ENCODE results near the gene FAM161A. TPM values are rescaled to one million over a fixed set of nuclear protein-coding genes. Genes with fewer than 3 reads are reported as not detected.

FAM161A gene
- polyA plus RNA-seq, 1 donor from 2014 or later, result 17.5 TPM

DNA sequence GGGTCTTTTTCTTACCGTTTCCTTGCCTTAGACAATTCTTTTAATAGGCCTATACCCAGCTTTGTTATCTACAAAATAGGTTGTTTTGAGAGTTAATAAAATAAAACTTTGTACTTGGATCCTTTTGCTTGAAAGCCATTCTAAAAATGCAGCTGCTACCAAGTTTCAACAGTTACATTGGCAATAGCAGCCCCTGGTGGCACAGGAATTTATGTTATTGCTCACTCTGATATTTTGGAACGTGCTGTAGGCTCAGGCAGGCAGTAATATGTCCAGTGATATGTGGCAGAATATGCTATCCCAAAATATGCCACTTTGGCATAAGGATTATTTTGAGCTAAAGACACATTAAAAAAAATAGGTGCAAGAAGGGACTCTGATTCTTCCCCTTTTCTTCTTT lies 45.0 kb upstream of the FAM161A start:
- H3K36me3 ChIP-seq (ENCODE audit: insufficient read depth, low read length), result no peaks in the 10 kb centered on the region
- TF ChIP-seq EP300 (conservative IDR thresholded peaks at IDR 0.05; ENCODE audit: poor library complexity, severe bottlenecking), result no peak
- no peak for TF ChIP-seq TAF1 (IDR thresholded peaks at IDR 0.05; ENCODE audit: low read depth)
- peak; percentile 34 for TF ChIP-seq RAD21 (conservative IDR thresholded peaks at IDR 0.05)
- TF ChIP-seq SMC3 (conservative IDR thresholded peaks at IDR 0.05; ENCODE audit: poor library complexity), result no peak
- TF ChIP-seq, protein P1, sequence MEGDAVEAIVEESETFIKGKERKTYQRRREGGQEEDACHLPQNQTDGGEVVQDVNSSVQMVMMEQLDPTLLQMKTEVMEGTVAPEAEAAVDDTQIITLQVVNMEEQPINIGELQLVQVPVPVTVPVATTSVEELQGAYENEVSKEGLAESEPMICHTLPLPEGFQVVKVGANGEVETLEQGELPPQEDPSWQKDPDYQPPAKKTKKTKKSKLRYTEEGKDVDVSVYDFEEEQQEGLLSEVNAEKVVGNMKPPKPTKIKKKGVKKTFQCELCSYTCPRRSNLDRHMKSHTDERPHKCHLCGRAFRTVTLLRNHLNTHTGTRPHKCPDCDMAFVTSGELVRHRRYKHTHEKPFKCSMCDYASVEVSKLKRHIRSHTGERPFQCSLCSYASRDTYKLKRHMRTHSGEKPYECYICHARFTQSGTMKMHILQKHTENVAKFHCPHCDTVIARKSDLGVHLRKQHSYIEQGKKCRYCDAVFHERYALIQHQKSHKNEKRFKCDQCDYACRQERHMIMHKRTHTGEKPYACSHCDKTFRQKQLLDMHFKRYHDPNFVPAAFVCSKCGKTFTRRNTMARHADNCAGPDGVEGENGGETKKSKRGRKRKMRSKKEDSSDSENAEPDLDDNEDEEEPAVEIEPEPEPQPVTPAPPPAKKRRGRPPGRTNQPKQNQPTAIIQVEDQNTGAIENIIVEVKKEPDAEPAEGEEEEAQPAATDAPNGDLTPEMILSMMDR (IDR thresholded peaks at IDR 0.05; ENCODE audit: poor library complexity, severe bottlenecking), result peak; percentile 48
- TF ChIP-seq POLR2AphosphoS5 (IDR thresholded peaks at IDR 0.05), result no peak
- TF ChIP-seq MXI1 (conservative IDR thresholded peaks at IDR 0.05; ENCODE audit: poor library complexity, severe bottlenecking), result no peak
- no peaks in the 10 kb centered on the region for H3F3A ChIP-seq (ENCODE audit: insufficient read depth, low read length, poor library complexity, severe bottlenecking)
- H3K79me2 ChIP-seq (replicated peaks; ENCODE audit: insufficient read depth, low read length), result no peaks in the 10 kb centered on the region
- no peaks in the 10 kb centered on the region for H3K9me3 ChIP-seq (ENCODE audit: low read length)
- no peak overlapping the region for H3K4me2 ChIP-seq (ENCODE audit: low read length)
- H4K20me1 ChIP-seq (ENCODE audit: insufficient read depth), result no peaks in the 10 kb centered on the region
- H3K27ac ChIP-seq (ENCODE audit: low read length), result no peak overlapping the region
- no peak overlapping the region for H3K9ac ChIP-seq (ENCODE audit: low read length)
- H3K27me3 ChIP-seq (ENCODE audit: insufficient read depth, low read depth, low read length), result no peaks in the 10 kb centered on the region
- H3K4me3 ChIP-seq (ENCODE audit: low read length), result no peak overlapping the region
- no peaks in the 10 kb centered on the region for H3K9me2 ChIP-seq (ENCODE audit: insufficient read depth, low read length)
- H2AFZ ChIP-seq (ENCODE audit: low read depth, low read length), result no peak overlapping the region

DNA sequence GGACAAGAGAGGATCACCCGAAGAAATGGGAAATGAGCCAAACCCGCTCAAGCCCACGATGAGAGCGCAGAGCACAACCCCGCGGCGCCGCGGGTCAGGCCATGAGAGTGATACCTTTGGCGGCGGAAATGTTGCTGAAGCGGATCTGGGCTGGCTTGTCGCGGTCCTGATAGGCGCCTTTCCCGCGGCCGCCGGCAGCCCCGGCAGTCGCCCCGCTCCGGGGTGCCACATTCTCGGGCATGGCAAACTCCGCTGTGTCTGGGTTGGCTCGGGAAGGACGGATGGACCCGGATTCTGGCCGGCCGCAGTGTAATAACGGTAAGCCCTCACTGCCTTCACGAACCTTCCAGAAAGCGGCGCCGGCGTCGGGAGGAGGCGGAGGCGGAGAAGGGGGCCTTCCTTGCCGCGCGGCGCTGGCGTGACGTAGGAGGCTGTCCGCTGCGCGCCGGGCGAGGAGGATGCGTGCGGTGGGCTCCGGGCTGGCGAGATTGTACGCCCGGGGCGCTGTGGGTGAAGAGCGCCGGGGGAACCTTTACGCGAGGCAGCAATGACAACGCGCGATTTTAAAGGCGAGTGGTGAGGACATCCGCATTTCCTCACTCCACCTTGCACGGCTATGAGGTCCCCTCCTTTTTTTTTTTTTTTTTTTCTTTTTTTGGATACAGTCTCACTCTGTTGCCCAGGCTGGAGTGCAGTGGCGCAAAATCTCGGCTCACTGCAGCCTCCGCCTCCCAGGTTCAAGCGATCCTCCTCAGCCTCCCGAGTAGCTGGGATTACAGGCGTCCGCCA lies 34.6 kb upstream of the FAM161A start, which contains the start of gene CCT4:
CCT4 (minus strand) TSS at position 390 of the 789 bp plus-strand sequence; CDS start at position 241, 149 bp downstream.
- H3K79me2 ChIP-seq (replicated peaks; ENCODE audit: insufficient read depth, low read length), result peaks cover 37% of the 10 kb centered on the region

More for the DNA sequence above, 34.6 kb upstream of the FAM161A start, which contains the start of gene CCT4:
- Histone ChIP-seq H3K9me2 (ENCODE audit: insufficient read depth, low read length) (no peaks in the 10 kb centered on the region), H3K9ac (ENCODE audit: low read length) (peak within 1 kb of the TSS; percentile 88), H3F3A (ENCODE audit: insufficient read depth, low read length, poor library complexity, severe bottlenecking) (no peaks in the 10 kb centered on the region), H3K4me2 (ENCODE audit: low read length) (peak within 1 kb of the TSS; percentile 79), H3K36me3 (ENCODE audit: insufficient read depth, low read length) (no peaks in the 10 kb centered on the region), H3K27ac (ENCODE audit: low read length) (peak within 1 kb of the TSS; percentile 87), H2AFZ (ENCODE audit: low read depth, low read length) (peak within 1 kb of the TSS; percentile 78), H3K27me3 (ENCODE audit: insufficient read depth, low read depth, low read length) (no peaks in the 10 kb centered on the region), H3K4me3 (ENCODE audit: low read length) (peak within 1 kb of the TSS; percentile 76), H4K20me1 (ENCODE audit: insufficient read depth) (no peaks in the 10 kb centered on the region), H3K9me3 (ENCODE audit: low read length) (no peaks in the 10 kb centered on the region)
- TF ChIP-seq, protein P1 (IDR thresholded peaks at IDR 0.05; ENCODE audit: poor library complexity, severe bottlenecking), result peak; percentile 52
- peak; percentile 83 for TF ChIP-seq TAF1 (IDR thresholded peaks at IDR 0.05; ENCODE audit: low read depth)
- TF ChIP-seq, protein P2, sequence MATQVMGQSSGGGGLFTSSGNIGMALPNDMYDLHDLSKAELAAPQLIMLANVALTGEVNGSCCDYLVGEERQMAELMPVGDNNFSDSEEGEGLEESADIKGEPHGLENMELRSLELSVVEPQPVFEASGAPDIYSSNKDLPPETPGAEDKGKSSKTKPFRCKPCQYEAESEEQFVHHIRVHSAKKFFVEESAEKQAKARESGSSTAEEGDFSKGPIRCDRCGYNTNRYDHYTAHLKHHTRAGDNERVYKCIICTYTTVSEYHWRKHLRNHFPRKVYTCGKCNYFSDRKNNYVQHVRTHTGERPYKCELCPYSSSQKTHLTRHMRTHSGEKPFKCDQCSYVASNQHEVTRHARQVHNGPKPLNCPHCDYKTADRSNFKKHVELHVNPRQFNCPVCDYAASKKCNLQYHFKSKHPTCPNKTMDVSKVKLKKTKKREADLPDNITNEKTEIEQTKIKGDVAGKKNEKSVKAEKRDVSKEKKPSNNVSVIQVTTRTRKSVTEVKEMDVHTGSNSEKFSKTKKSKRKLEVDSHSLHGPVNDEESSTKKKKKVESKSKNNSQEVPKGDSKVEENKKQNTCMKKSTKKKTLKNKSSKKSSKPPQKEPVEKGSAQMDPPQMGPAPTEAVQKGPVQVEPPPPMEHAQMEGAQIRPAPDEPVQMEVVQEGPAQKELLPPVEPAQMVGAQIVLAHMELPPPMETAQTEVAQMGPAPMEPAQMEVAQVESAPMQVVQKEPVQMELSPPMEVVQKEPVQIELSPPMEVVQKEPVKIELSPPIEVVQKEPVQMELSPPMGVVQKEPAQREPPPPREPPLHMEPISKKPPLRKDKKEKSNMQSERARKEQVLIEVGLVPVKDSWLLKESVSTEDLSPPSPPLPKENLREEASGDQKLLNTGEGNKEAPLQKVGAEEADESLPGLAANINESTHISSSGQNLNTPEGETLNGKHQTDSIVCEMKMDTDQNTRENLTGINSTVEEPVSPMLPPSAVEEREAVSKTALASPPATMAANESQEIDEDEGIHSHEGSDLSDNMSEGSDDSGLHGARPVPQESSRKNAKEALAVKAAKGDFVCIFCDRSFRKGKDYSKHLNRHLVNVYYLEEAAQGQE (IDR thresholded peaks at IDR 0.05; ENCODE audit: borderline replicate concordance), result peak; percentile 87
- peak; percentile 90 for TF ChIP-seq MXI1 (conservative IDR thresholded peaks at IDR 0.05; ENCODE audit: poor library complexity, severe bottlenecking)
- peak; percentile 27 for TF ChIP-seq RAD21 (conservative IDR thresholded peaks at IDR 0.05)
- peak; percentile 59 for TF ChIP-seq SMC3 (conservative IDR thresholded peaks at IDR 0.05; ENCODE audit: poor library complexity)
- TF ChIP-seq EZH2 (IDR thresholded peaks at IDR 0.05; ENCODE audit: borderline replicate concordance, insufficient read depth, low read length, poor library complexity, severe bottlenecking), result no peak
- peak; percentile 89 for TF ChIP-seq EP300 (conservative IDR thresholded peaks at IDR 0.05; ENCODE audit: poor library complexity, severe bottlenecking)
- peak; percentile 96 for TF ChIP-seq POLR2AphosphoS5 (IDR thresholded peaks at IDR 0.05)

Data from neural cell (in vitro differentiated cells).